ENCODE results near the gene ABR. TPM values are rescaled to one million over a fixed set of nuclear protein-coding genes. Genes with fewer than 3 reads are reported as not detected.
"Not testable (repeated sequence)": the region's sequence is repeated elsewhere in the genome, so short reads cannot be mapped to it uniquely, and the experiment has no call there.

Gene ABR
- total RNA-seq, 2 donors from 2014 or later, result 80.7 to 82.7 TPM

DNA sequence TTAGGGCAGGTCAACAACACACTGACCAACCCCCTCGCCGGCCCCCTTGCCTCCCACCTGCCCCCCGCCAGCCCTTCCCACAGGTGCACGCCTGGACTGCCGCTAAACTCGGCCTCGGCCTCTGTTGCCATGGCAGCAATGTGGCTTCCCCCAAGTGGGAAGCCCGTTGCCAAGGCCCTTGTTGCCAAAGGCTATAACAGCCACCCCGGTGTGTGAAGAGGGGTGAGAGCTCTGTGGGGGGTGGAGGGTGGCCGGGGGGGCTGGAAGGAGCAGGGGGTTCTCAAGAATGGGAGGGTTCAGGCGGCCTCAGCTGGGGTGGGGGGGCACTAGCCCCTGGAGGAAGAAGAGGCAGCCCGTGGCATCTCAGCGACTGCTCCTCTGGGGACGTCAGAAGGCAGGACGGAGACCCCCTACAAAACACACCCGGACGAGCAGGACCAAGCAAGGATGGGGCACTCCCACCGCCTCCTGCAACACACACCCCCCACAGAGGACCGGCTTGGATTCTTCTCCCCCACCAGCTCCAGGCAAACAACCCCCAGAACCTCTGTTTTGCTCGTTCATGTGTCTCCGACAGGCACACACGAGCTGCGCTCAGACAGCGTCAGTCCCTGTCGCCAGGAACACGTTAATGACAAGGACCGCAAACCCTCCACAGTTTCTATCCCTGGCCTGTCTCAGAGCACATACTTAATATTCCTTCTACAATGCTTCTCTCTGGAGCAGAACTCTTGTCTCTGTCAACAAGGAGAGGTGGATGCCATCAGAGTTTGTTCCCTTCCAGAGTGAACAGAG, 55.7 kb downstream of the ABR start:
- no peak for DNase-seq (ENCODE audit: low spot score)
- intact Hi-C loops (cut with DNase I), result loop anchor here (1.0 kb wide), 1 partner anchor 63 kb away; no protein-coding TSS in a partner anchor
- Histone ChIP-seq H3K27ac (no peak overlapping the region), H3K4me1 (replicated peaks) (no peaks in the 10 kb centered on the region), H3K36me3 (no peaks in the 10 kb centered on the region), H3K27me3 (replicated peaks; ENCODE audit: insufficient read depth) (no peaks in the 10 kb centered on the region), H3K9me3 (no peaks in the 10 kb centered on the region), H3K4me3 (no peak overlapping the region)
- WGBS, result 75% methylated on average over 26 of the region's 27 CpGs
- TF ChIP-seq POLR2AphosphoS5 (IDR thresholded peaks at IDR 0.05) (no peak), POLR2A (IDR thresholded peaks at IDR 0.05) (no peak)
- TF ChIP-seq, protein P1, sequence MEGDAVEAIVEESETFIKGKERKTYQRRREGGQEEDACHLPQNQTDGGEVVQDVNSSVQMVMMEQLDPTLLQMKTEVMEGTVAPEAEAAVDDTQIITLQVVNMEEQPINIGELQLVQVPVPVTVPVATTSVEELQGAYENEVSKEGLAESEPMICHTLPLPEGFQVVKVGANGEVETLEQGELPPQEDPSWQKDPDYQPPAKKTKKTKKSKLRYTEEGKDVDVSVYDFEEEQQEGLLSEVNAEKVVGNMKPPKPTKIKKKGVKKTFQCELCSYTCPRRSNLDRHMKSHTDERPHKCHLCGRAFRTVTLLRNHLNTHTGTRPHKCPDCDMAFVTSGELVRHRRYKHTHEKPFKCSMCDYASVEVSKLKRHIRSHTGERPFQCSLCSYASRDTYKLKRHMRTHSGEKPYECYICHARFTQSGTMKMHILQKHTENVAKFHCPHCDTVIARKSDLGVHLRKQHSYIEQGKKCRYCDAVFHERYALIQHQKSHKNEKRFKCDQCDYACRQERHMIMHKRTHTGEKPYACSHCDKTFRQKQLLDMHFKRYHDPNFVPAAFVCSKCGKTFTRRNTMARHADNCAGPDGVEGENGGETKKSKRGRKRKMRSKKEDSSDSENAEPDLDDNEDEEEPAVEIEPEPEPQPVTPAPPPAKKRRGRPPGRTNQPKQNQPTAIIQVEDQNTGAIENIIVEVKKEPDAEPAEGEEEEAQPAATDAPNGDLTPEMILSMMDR (IDR thresholded peaks at IDR 0.05), result no peak

DNA sequence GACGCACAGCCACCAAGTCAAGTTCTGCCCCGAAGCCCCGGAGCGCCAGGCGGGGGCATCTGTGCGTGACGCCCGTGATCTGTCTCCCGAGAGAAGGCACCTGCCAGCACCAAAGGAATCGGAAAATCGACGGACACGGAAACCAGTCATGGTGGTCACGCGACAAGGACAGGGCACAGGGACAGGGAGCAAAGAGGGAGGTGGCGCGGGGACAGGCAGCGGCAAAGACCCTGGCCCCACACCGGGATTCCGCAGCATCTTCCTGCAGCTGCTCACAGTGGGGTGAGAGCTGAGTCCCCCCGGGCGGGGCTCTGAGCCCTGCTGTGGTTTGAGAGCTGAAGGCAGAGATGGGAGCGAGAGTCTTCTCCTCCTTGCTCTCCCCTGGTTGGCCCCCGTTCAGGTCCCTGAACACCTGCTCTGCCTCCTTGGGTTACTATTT, 56.4 kb downstream of the ABR start:
- intact Hi-C loops (cut with DNase I), result loop anchor here (1.0 kb wide), 1 partner anchor 64 kb away; no protein-coding TSS in a partner anchor
- H3K36me3 ChIP-seq, result no peaks in the 10 kb centered on the region
- H3K27ac ChIP-seq, result peak overlapping the region in 1 of 2 donors; percentile 33
- no peak for DNase-seq (ENCODE audit: low spot score)
- no peaks in the 10 kb centered on the region for H3K27me3 ChIP-seq (replicated peaks; ENCODE audit: insufficient read depth)
- TF ChIP-seq, protein P1 (IDR thresholded peaks at IDR 0.05), result no peak
- TF ChIP-seq POLR2AphosphoS5 (IDR thresholded peaks at IDR 0.05) (no peak), POLR2A (IDR thresholded peaks at IDR 0.05) (no peak)
- H3K4me3 ChIP-seq, result no peak overlapping the region
- H3K9me3 ChIP-seq, result no peaks in the 10 kb centered on the region
- H3K4me1 ChIP-seq (replicated peaks), result no peaks in the 10 kb centered on the region
- 65% methylated on average over 24 of the region's 24 CpGs for WGBS

- TF ChIP-seq POLR2AphosphoS5 (IDR thresholded peaks at IDR 0.05) (peak; percentile 66), POLR2A (IDR thresholded peaks at IDR 0.05) (no peak)
- TF ChIP-seq, protein P1 (IDR thresholded peaks at IDR 0.05), result peak; percentile 80 to 96 (median 90)
- H3K9me3 ChIP-seq, result no peaks in the 10 kb centered on the region
- H3K4me3 ChIP-seq, result no peak overlapping the region
- no peaks in the 10 kb centered on the region for H3K36me3 ChIP-seq
- no peaks in the 10 kb centered on the region for H3K4me1 ChIP-seq (replicated peaks)
- peak overlapping the region; percentile 30 to 33 for H3K27ac ChIP-seq
- intact Hi-C loops (cut with DNase I), result loop anchor here (1.0 kb wide), 1 partner anchor 65 kb away; no protein-coding TSS in a partner anchor
- peak; percentile 72 for DNase-seq (ENCODE audit: low spot score)
- H3K27me3 ChIP-seq (replicated peaks; ENCODE audit: insufficient read depth), result no peaks in the 10 kb centered on the region
- 12% methylated on average over 21 of the region's 21 CpGs for WGBS
Measured at GRCh38 chr17:1122533-1123392, 57.0 kb downstream of the ABR start.

- 100% methylated on average over 1 of the region's 1 CpG for WGBS
- H3K27me3 ChIP-seq (replicated peaks; ENCODE audit: insufficient read depth); H3K4me1 ChIP-seq (replicated peaks); intact Hi-C loops (cut with DNase I); H3K9me3 ChIP-seq; H3K4me3 ChIP-seq; DNase-seq (ENCODE audit: low spot score); H3K27ac ChIP-seq; H3K36me3 ChIP-seq: not testable (repeated sequence)
Measured at GRCh38 chr17:1121442-1121817, 58.4 kb downstream of the ABR start.

Measured in prostate gland (tissue), 2 donors.